ENCODE measurements around the gene AMBRA1. TPM values are rescaled to one million over a fixed set of nuclear protein-coding genes. Genes with fewer than 3 reads are reported as not detected.

The AMBRA1 gene
- total RNA-seq, 1 donor: 18.0 TPM

- TF ChIP-seq CTCF (IDR thresholded peaks at IDR 0.05; ENCODE audit: insufficient read depth, low read length): peak; percentile 77
- H3K4me3 ChIP-seq (ENCODE audit: low read depth, low read length): no peak overlapping the region
- DNase-seq (ENCODE audit: low read depth): no peak
Observed at GRCh38 chr11:46352063-46352841, 241.6 kb downstream of the AMBRA1 start.

DNA sequence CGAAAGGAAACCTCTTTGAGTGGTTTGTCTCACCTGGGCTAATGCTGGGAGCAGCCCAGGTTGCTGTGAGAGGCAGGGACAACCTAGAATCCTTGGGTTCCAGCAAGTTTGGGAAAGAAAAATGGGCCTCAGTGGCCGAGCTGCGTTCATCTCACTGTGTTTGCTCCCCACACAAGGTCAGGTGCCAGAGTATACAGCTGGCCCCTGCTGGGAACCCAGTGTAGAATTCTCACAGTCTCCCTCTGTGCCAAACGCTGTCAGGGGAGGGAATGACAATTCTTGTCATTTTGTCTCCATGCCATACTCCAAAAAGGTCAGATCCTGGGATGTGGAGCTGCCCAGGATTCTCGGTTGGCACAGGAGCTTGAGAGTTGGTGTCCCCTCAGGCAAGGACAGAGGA is 242.2 kb downstream of the AMBRA1 start:
- no peak overlapping the region for H3K4me3 ChIP-seq (ENCODE audit: low read depth, low read length)
- TF ChIP-seq CTCF (IDR thresholded peaks at IDR 0.05; ENCODE audit: insufficient read depth, low read length): no peak
- no peak for DNase-seq (ENCODE audit: low read depth)

DNA sequence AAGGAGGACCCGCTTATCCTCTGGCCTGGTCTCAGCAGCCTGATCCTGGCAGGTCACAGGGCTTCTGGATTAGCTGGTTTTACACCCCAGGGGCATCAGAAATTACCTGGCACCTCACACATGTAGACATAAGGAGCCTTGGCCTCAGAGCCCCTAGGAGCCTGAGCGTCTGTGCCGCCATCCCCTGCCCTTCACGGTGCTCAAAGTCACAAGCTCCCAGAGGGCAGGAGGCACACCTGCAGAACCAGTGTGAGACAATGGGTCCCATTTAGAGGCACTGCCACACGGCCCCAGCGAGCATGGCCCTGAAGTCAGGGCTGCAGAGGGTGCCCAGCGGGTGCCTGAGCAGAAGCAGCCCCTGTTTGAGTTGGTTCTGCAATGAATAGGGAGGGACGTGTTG is 242.7 kb downstream of the AMBRA1 start:
- no peak overlapping the region for H3K4me3 ChIP-seq (ENCODE audit: low read depth, low read length)
- no peak for TF ChIP-seq CTCF (IDR thresholded peaks at IDR 0.05; ENCODE audit: insufficient read depth, low read length)
- DNase-seq (ENCODE audit: low read depth): no peak

- H3K4me3 ChIP-seq (ENCODE audit: low read depth, low read length): no peak overlapping the region
- DNase-seq (ENCODE audit: low read depth): no peak
- no peak for TF ChIP-seq CTCF (IDR thresholded peaks at IDR 0.05; ENCODE audit: insufficient read depth, low read length)
Observed at GRCh38 chr11:46350695-46351094, 243.1 kb downstream of the AMBRA1 start.

DNA sequence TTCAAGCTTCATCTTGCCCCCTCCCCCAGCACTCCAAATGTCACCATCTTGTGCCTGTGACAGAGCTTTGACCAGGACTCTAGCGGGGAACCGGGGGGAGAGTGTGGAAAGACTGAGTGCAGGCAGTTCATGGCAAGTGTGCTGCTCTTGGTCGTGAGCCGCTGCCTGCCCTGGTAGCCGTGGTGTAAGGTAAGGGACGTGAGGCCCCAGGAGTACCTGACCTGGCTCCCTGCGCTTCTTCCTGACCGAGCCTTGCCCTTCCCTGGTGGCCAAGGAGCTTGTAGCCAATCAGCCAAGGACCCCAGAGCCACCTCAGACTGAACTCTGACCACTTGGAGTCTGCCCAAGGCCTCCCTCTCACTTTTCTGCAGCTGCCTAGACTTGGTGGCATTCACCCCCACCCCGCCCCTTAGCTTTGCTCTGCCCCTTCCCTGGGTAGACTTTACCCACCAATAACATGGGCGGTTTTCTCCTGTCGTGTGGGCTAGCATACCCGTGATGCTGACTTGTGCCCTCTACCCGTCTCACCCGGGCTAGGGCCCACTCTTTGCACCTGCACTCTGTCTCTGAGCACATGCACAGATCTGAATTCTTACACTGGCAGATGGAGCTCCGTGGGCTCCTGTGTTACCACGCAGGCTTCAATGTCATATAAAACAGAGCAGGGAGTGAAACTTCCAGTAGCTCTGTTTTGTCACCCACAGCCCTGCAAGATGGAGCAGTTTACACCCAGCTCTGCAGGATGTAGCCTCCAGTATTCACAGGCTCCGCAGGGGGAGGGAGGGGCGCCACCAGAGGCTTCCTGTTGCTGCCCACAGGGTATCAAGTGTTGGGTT is 245.0 kb downstream of the AMBRA1 start:
- no peak for TF ChIP-seq CTCF (IDR thresholded peaks at IDR 0.05; ENCODE audit: insufficient read depth, low read length)
- no peak for DNase-seq (ENCODE audit: low read depth)
- peak overlapping the region; percentile 86 for H3K4me3 ChIP-seq (ENCODE audit: low read depth, low read length)

GRCh38 chr11:46347637-46348311 is 246.0 kb downstream of the AMBRA1 start:
- H3K4me3 ChIP-seq (ENCODE audit: low read depth, low read length): peak overlapping the region; percentile 86
- DNase-seq (ENCODE audit: low read depth): no peak

More at GRCh38 chr11:46347637-46348311, 246.0 kb downstream of the AMBRA1 start:
- TF ChIP-seq CTCF (IDR thresholded peaks at IDR 0.05; ENCODE audit: insufficient read depth, low read length): no peak

Measured in fibroblast of the aortic adventitia (primary cell).